HEK293T (cell line): ENCODE measurements around the gene PRICKLE1.

ENCODE experiments used
- CTCF ChIA-PET: fragments of 350-600 bp; formaldehyde crosslinking; extraction: SDS; loops from one replicate; lab custom pipeline; 2021; ENCODE audit warnings: antibody characterized with exemption, inconsistent platforms; lab: Yijun Ruan, JAX
- POLR2A ChIA-PET: fragments of 350-600 bp; formaldehyde crosslinking; extraction: SDS; loops from one replicate; lab custom pipeline; 2020; ENCODE audit warnings: antibody characterized with exemption, inconsistent platforms; lab: Yijun Ruan, JAX
- DNase-seq: peaks from one replicate; pipeline ENCODE4 v3.0.0; 2012; ENCODE audit warnings: mixed read lengths; ENCODE audit errors: extremely low spot score
- ARNT ChIP-seq: fragments of 450-650 bp; IDR thresholded peaks from 2 replicates; pipeline ENCODE4 v1.6.1; 2017; ENCODE audit warnings: mild to moderate bottlenecking
- BHLHE40 ChIP-seq: fragments of 450-650 bp; IDR thresholded peaks from 2 replicates; pipeline ENCODE4 v1.6.1; 2016; ENCODE audit warnings: mild to moderate bottlenecking, moderate library complexity, borderline replicate concordance
- CTBP1 ChIP-seq: fragments of 450-650 bp; IDR thresholded peaks from 2 replicates; pipeline ENCODE4 v1.6.1; 2016; ENCODE audit warnings: borderline replicate concordance
- ELF4 ChIP-seq: fragments of 450-650 bp; IDR thresholded peaks from 2 replicates; pipeline ENCODE4 v1.6.1; 2017; ENCODE audit warnings: antibody characterized with exemption
- FOXA1 ChIP-seq: fragments of 450-650 bp; IDR thresholded peaks from 2 replicates; pipeline ENCODE4 v1.6.1; 2016; ENCODE audit warnings: mild to moderate bottlenecking
- FOXK2 ChIP-seq: fragments of 450-650 bp; IDR thresholded peaks from 2 replicates; pipeline ENCODE4 v1.6.1; 2016; ENCODE audit warnings: mild to moderate bottlenecking
- FOXM1 ChIP-seq: fragments of 450-650 bp; IDR thresholded peaks from 2 replicates; pipeline ENCODE4 v1.6.1; 2017; ENCODE audit warnings: mild to moderate bottlenecking, borderline replicate concordance
- HDGF ChIP-seq: fragments of 450-650 bp; IDR thresholded peaks from 2 replicates; pipeline ENCODE4 v1.6.1; 2017; ENCODE audit warnings: antibody characterized with exemption, borderline replicate concordance
- L3MBTL2 ChIP-seq: fragments of 450-650 bp; conservative IDR thresholded peaks from 2 replicates; pipeline ENCODE4 v1.6.1; 2016; ENCODE audit warnings: mild to moderate bottlenecking
- LEF1 ChIP-seq: fragments of 450-650 bp; IDR thresholded peaks from 2 replicates; pipeline ENCODE4 v1.6.1; 2017; ENCODE audit warnings: mild to moderate bottlenecking, borderline replicate concordance
- NFRKB ChIP-seq: fragments of 450-650 bp; IDR thresholded peaks from 2 replicates; pipeline ENCODE4 v1.6.1; 2016; ENCODE audit warnings: mild to moderate bottlenecking, moderate library complexity
- SP1 ChIP-seq: fragments of 450-650 bp; IDR thresholded peaks from 2 replicates; pipeline ENCODE4 v1.6.1; 2017
- SUZ12 ChIP-seq: fragments of 450-650 bp; IDR thresholded peaks from 2 replicates; pipeline ENCODE4 v1.6.1; 2016; ENCODE audit warnings: mild to moderate bottlenecking
- TARDBP ChIP-seq: fragments of 450-650 bp; IDR thresholded peaks from 2 replicates; pipeline ENCODE4 v1.6.1; 2016
- ZNF384 ChIP-seq: fragments of 450-650 bp; IDR thresholded peaks from 2 replicates; pipeline ENCODE4 v1.6.1; 2016
- TF ChIP-seq, protein P1 (sequence below): fragments of 450-650 bp; IDR thresholded peaks from 2 replicates; pipeline ENCODE4 v1.6.1; 2016

PRICKLE1 gene

DNA sequence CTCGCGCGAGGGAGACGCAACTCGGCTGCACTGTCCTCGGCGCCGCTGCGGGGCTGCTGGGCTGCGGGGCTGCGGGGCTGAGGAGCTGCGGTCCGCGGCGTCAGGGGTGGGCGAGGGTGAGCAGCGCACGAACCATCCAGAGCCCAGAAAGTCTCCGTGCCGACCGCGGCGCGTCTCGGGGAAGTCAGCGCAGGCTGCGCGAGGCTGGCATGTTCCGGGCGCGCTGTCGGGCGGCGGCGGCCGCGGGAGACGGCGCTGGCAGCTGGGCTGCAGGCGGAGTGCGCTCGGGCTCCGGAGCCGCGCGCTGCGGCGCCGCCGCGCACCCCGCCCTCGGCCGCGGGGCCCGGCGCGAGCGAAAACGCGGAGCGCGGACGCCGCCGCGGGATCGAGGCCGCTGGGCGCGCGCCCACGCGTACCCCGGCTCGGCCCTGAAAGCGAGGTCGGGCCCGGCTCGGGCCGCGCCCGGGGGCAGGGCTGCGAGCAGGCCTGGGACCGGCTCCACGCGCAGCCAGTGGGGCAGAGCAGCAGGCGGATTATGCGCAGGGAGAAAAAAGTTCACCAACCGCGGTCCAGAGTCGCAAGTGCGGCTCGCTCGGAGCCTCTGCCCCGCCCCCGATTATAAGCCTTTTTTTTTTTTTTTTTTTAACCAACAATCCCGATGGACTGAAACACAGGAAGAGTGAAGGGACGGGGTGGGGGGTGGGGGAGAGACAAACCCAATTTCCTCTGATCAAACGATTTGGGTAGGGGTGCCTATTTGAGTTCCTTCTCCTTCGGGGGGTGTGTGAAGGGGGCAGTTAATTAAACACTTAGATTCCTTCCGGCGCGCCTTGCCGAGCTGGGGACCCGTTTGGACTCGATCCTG, at the start of gene PRICKLE1:
TSS of gene PRICKLE1 (minus strand) at position 282 of the 865 bp plus-strand sequence. CDS start 117,230 bp downstream, outside the sequence.
- peak; percentile 67 for DNase-seq
- CTCF ChIA-PET = interaction anchor here (0.6 kb wide), 1 partner anchor 9 kb away, joined by 3 read pairs; no protein-coding TSS in a partner anchor
- TF ChIP-seq ZNF384 (peak; percentile 85), BHLHE40 (no peak), ARNT (0 out of 2 replicates have a peak, but pooled peaks have one; percentile 37), FOXM1 (peak; percentile 61; the same call in 1 of the 2 replicates)
- POLR2A ChIA-PET = interaction anchor here (1.2 kb wide), 1 partner anchor 145 kb away, joined by 3 read pairs; no protein-coding TSS in a partner anchor

DNA sequence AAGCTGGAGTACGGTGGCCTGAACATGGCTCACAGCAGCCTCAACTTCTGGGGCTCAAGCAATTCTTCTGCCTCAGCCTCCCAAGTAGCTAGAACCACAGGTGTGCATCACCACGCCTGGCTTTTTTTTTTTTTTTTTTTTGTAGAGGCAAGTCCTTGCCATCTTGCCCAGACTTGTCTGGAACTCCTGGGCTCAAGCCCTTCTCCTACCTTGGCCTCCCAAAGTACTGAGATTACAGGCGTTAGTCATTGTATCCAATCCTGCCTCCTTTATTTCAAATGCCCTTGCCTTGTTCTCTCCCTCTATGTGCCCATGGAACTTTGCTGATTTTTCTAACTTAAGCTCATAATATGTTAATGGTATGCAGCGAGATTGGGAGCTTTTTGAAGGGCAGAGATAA, 49.2 kb upstream of the PRICKLE1 start:
- ChIA-PET POLR2A (interaction anchor here (0.6 to 1.1 kb wide), 3 partner anchors 9 to 1414 kb away, joined by 3 read pairs; no protein-coding TSS in a partner anchor), CTCF (interaction anchor here (0.8 kb wide), 1 partner anchor 183 kb away, joined by 3 read pairs; no protein-coding TSS in a partner anchor)
- no peak for DNase-seq
- no peak for TF ChIP-seq FOXK2
- TF ChIP-seq BHLHE40 = no peak
- TF ChIP-seq, protein P1, sequence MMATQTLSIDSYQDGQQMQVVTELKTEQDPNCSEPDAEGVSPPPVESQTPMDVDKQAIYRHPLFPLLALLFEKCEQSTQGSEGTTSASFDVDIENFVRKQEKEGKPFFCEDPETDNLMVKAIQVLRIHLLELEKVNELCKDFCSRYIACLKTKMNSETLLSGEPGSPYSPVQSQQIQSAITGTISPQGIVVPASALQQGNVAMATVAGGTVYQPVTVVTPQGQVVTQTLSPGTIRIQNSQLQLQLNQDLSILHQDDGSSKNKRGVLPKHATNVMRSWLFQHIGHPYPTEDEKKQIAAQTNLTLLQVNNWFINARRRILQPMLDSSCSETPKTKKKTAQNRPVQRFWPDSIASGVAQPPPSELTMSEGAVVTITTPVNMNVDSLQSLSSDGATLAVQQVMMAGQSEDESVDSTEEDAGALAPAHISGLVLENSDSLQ = no peak
- no peak for TF ChIP-seq SP1
- no peak for TF ChIP-seq TARDBP
- TF ChIP-seq LEF1 = no peak
- no peak for TF ChIP-seq HDGF
- TF ChIP-seq FOXA1 = no peak
- TF ChIP-seq ELF4 = no peak
- no peak for TF ChIP-seq SUZ12
- no peak for TF ChIP-seq L3MBTL2
- no peak for TF ChIP-seq ZNF384
- no peak for TF ChIP-seq FOXM1
- no peak for TF ChIP-seq ARNT
- TF ChIP-seq NFRKB = no peak
- no peak for TF ChIP-seq CTBP1

DNA sequence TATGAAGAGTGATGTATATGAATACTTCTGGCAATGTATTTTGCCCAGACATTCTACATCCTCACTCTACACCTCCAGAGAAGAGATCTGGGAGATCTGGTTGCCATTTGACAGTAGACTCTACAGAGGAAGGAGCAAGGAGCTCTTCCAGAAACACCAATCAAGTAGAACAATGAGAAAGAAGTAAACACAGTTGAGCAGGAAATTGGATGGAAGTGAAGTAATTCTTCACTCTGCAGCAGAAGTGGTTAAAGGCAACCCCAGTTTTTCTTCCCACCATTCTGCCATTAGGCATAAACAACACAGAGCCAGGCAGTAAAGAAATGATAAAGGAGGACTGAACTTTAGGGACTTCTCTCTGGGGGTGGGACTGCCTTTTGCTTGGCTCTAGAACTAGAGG, 48.5 kb upstream of the PRICKLE1 start:
- no peak for DNase-seq
- ChIA-PET CTCF (interaction anchor here (0.8 kb wide), 1 partner anchor 182 kb away, joined by 3 read pairs; no protein-coding TSS in a partner anchor), POLR2A (no interaction called here)
- TF ChIP-seq ZNF384 = no peak
- no peak for TF ChIP-seq L3MBTL2
- TF ChIP-seq NFRKB = no peak
- no peak for TF ChIP-seq CTBP1
- TF ChIP-seq LEF1 = no peak
- no peak for TF ChIP-seq ELF4
- TF ChIP-seq BHLHE40 = no peak
- TF ChIP-seq ARNT = no peak
- TF ChIP-seq TARDBP = no peak
- no peak for TF ChIP-seq FOXA1

DNA sequence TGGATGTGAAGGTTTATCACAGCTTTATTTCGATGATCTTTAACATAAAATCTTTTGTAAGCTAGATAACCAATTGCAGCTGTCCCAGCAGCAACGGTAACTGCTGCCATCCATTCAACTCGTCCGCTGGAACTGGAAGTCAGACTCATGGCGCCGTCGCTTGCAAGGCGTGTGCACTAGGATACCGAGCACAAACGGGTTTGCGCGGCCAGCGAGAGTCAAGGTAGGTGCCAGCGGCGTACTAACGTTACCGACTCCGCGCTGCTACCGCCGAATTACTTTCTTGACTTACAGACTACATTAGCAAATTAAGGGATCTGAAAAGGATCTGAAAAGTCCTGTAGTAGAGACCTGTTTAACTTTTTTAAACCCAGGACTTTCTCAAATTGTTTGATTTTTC, 47.4 kb upstream of the PRICKLE1 start:
- TF ChIP-seq, protein P1 = no peak
- TF ChIP-seq NFRKB (no peak), SP1 (no peak), ARNT (no peak), HDGF (no peak), FOXA1 (no peak), LEF1 (no peak), CTBP1 (no peak), FOXM1 (no peak), SUZ12 (no peak), FOXK2 (no peak), BHLHE40 (no peak), L3MBTL2 (no peak), ZNF384 (no peak), ELF4 (no peak), TARDBP (no peak)
- ChIA-PET POLR2A (no interaction called here), CTCF (no interaction called here)
- DNase-seq = no peak

DNA sequence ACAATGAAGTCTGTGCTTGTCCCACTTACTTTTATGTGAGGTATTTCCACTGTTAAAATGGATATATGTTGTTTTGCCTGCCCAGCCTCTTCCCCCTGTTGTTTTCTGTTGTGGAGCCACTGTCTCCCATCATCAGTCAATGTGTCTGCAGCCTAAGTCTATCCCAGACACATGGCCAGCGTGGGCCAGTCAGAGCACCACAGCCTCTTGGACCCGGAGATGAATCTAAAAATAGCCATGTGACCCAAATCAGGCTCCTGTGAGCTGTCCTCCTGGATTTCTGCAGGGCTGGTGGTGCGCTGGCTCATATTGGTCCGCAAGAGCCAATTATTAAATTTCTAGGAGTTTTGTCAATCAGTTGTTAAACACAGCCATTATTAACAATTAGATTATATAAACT, 44.0 kb upstream of the PRICKLE1 start:
- ChIA-PET CTCF (no interaction called here), POLR2A (no interaction called here)
- DNase-seq = no peak
- TF ChIP-seq SP1 (no peak), ZNF384 (no peak), CTBP1 (no peak), BHLHE40 (no peak), LEF1 (no peak), ELF4 (no peak), NFRKB (no peak), FOXK2 (no peak), L3MBTL2 (no peak), FOXM1 (no peak), HDGF (no peak), TARDBP (no peak), FOXA1 (no peak), ARNT (no peak), SUZ12 (no peak)
- TF ChIP-seq, protein P1 = no peak
